Ishikawa (cell line): ENCODE data around the gene AGPS.

Experiments
- CEBPB ChIP-seq: IDR thresholded peaks from 2 replicates; pipeline ENCODE4 v1.6.1; 2012
- CREB1 ChIP-seq: IDR thresholded peaks from 2 replicates; pipeline ENCODE4 v1.6.1; 2012; ENCODE audit warnings: low read depth
- EP300 ChIP-seq: IDR thresholded peaks from 2 replicates; pipeline ENCODE4 v1.6.1; 2012; ENCODE audit warnings: borderline replicate concordance
- FOXM1 ChIP-seq: IDR thresholded peaks from 2 replicates; pipeline ENCODE4 v1.6.1; 2012; ENCODE audit warnings: low read depth, borderline replicate concordance
- MAX ChIP-seq: IDR thresholded peaks from 2 replicates; pipeline ENCODE4 v1.6.1; 2012
- NFIC ChIP-seq: IDR thresholded peaks from 2 replicates; pipeline ENCODE4 v1.6.1; 2012
- RAD21 ChIP-seq: IDR thresholded peaks from 2 replicates; pipeline ENCODE4 v1.6.1; 2012; ENCODE audit warnings: low read depth
- REST ChIP-seq: IDR thresholded peaks from 2 replicates; pipeline ENCODE4 v1.6.1; 2012; ENCODE audit warnings: low read depth, mild to moderate bottlenecking
- TAF1 ChIP-seq: IDR thresholded peaks from 2 replicates; pipeline ENCODE4 v1.6.1; 2012; ENCODE audit warnings: low read depth, mild to moderate bottlenecking
- TCF12 ChIP-seq: IDR thresholded peaks from 2 replicates; pipeline ENCODE4 v1.6.1; 2012; ENCODE audit warnings: low read depth
- YY1 ChIP-seq: IDR thresholded peaks from 2 replicates; pipeline ENCODE4 v1.6.1; 2012; ENCODE audit warnings: low read depth
- ZBTB7A ChIP-seq: IDR thresholded peaks from 2 replicates; pipeline ENCODE4 v1.6.1; 2012; ENCODE audit warnings: low read depth
- TF ChIP-seq, protein P1 (sequence below): IDR thresholded peaks from 2 replicates; pipeline ENCODE4 v1.6.1; 2012

- TF ChIP-seq CEBPB (no peak), CREB1 (no peak), TAF1 (no peak), RAD21 (no peak), REST (no peak), YY1 (no peak), EP300 (peak; percentile 18; the same call in 1 of the 2 replicates), FOXM1 (no peak), ZBTB7A (no peak), MAX (no peak), NFIC (peak; percentile 38), TCF12 (no peak)
- TF ChIP-seq, protein P1, sequence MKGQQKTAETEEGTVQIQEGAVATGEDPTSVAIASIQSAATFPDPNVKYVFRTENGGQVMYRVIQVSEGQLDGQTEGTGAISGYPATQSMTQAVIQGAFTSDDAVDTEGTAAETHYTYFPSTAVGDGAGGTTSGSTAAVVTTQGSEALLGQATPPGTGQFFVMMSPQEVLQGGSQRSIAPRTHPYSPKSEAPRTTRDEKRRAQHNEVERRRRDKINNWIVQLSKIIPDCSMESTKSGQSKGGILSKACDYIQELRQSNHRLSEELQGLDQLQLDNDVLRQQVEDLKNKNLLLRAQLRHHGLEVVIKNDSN = no peak
Observed at GRCh38 chr2:177396703-177397460, 4.3 kb downstream of the AGPS start.
